HG03378 (cell line): Measurements from ENCODE around the gene MAD1L1.
"Not testable (repeated sequence)": the region's sequence is repeated elsewhere in the genome, so short reads cannot be mapped to it uniquely, and the experiment has no call there.

ENCODE experiments used
- ATAC-seq: cut with Tn5 transposase; IDR thresholded peaks from one replicate; pipeline ENCODE4 v1.9.1; 2021; ENCODE audit warnings: mild to moderate bottlenecking, moderate library complexity; ENCODE audit not compliant: unreplicated experiment

Gene MAD1L1

GRCh38 chr7:2008101-2008935 is 224.4 kb downstream of the MAD1L1 start:
- no peak for ATAC-seq

- no peak for ATAC-seq
Observed at GRCh38 chr7:2007551-2007950, 225.2 kb downstream of the MAD1L1 start.

GRCh38 chr7:2006921-2007381 is 225.8 kb downstream of the MAD1L1 start:
- no peak for ATAC-seq

GRCh38 chr7:2006231-2006771 is 226.4 kb downstream of the MAD1L1 start:
- no peak for ATAC-seq

- ATAC-seq: no peak
Observed at GRCh38 chr7:2005786-2006185, 227.0 kb downstream of the MAD1L1 start.

- ATAC-seq: no peak
Observed at GRCh38 chr7:2004841-2005725, 227.7 kb downstream of the MAD1L1 start.

GRCh38 chr7:2003931-2004812 is 228.6 kb downstream of the MAD1L1 start:
- no peak for ATAC-seq

GRCh38 chr7:2003451-2003930 is 229.3 kb downstream of the MAD1L1 start:
- no peak for ATAC-seq

GRCh38 chr7:2002561-2003450 is 229.9 kb downstream of the MAD1L1 start:
- ATAC-seq: no peak

- no peak for ATAC-seq
Observed at GRCh38 chr7:2001601-2002442, 230.9 kb downstream of the MAD1L1 start.

- no peak for ATAC-seq
Observed at GRCh38 chr7:2000746-2001321, 231.9 kb downstream of the MAD1L1 start.

GRCh38 chr7:2000153-2000687 is 232.5 kb downstream of the MAD1L1 start:
- no peak for ATAC-seq

GRCh38 chr7:1999278-1999984 is 233.3 kb downstream of the MAD1L1 start:
- no peak for ATAC-seq

GRCh38 chr7:1998146-1998545 is 234.6 kb downstream of the MAD1L1 start:
- ATAC-seq: no peak

GRCh38 chr7:1997537-1998076 is 235.1 kb downstream of the MAD1L1 start:
- ATAC-seq: no peak

- ATAC-seq: no peak
Observed at GRCh38 chr7:1996816-1997215, 235.9 kb downstream of the MAD1L1 start.

GRCh38 chr7:1995911-1996420 is 236.8 kb downstream of the MAD1L1 start:
- not testable (repeated sequence) for ATAC-seq
